Mesendoderm (in vitro differentiated cells): ENCODE data around the gene ARHGAP20.

ENCODE experiments used
- DNase-seq: peaks from one replicate; pipeline ENCODE4 v3.0.0; 2013
- H2AK5ac ChIP-seq: 2 replicates; pipeline ENCODE4 v1.6.1; 2013; ENCODE audit warnings: low read length, inconsistent platforms
- H2BK120ac ChIP-seq: 2 replicates; pipeline ENCODE4 v1.6.1; 2013; ENCODE audit warnings: low read depth, mild to moderate bottlenecking, low read length, moderate library complexity, mixed read lengths
- H2BK15ac ChIP-seq: replicated peaks from 2 replicates; pipeline ENCODE4 v1.6.1; 2013; ENCODE audit warnings: low read depth, mild to moderate bottlenecking, moderate library complexity
- H2BK5ac ChIP-seq: 2 replicates; pipeline ENCODE4 v1.6.1; 2013; ENCODE audit warnings: low read length, inconsistent platforms
- H3K18ac ChIP-seq: 2 replicates; pipeline ENCODE4 v1.6.1; 2013; ENCODE audit warnings: mild to moderate bottlenecking, low read length, mixed read lengths
- H3K23ac ChIP-seq: one replicate; pipeline ENCODE4 v1.6.1; 2013; ENCODE audit warnings: low read length
- H3K27ac ChIP-seq: 2 replicates; pipeline ENCODE4 v1.5.1; 2013; ENCODE audit warnings: low read depth, mild to moderate bottlenecking, inconsistent platforms, low read length, moderate library complexity
- H3K27me3 ChIP-seq: 2 replicates; pipeline ENCODE4 v1.6.1; 2013; ENCODE audit warnings: low read length, control low read depth, mild to moderate bottlenecking, inconsistent platforms; ENCODE audit not compliant: insufficient read depth, poor library complexity
- H3K36me3 ChIP-seq: 2 replicates; pipeline ENCODE4 v1.6.1; 2013; ENCODE audit warnings: low read length, inconsistent platforms; ENCODE audit not compliant: control insufficient read depth, insufficient read depth
- H3K4ac ChIP-seq: one replicate; pipeline ENCODE4 v1.6.1; 2013; ENCODE audit warnings: low read depth, mild to moderate bottlenecking, low read length, moderate library complexity
- H3K4me1 ChIP-seq: 2 replicates; pipeline ENCODE4 v1.6.1; 2013; ENCODE audit warnings: low read depth, low read length, inconsistent platforms; ENCODE audit not compliant: control insufficient read depth
- H3K4me2 ChIP-seq: 2 replicates; pipeline ENCODE4 v1.6.1; 2013; ENCODE audit warnings: low read length
- H3K4me3 ChIP-seq: 2 replicates; pipeline ENCODE4 v1.5.1; 2013; ENCODE audit warnings: mild to moderate bottlenecking, low read length
- H3K56ac ChIP-seq: one replicate; pipeline ENCODE4 v1.6.1; 2013; ENCODE audit warnings: low read length
- H3K79me1 ChIP-seq: 2 replicates; pipeline ENCODE4 v1.6.1; 2013; ENCODE audit warnings: low read length, inconsistent platforms
- H3K79me2 ChIP-seq: 2 replicates; pipeline ENCODE4 v1.6.1; 2013; ENCODE audit warnings: mild to moderate bottlenecking, low read length; ENCODE audit not compliant: control insufficient read depth, insufficient read depth
- H3K9ac ChIP-seq: 2 replicates; pipeline ENCODE4 v1.6.1; 2013; ENCODE audit warnings: low read length, inconsistent platforms
- H4K5ac ChIP-seq: one replicate; pipeline ENCODE4 v1.6.1; 2013; ENCODE audit warnings: low read length
- H4K8ac ChIP-seq: one replicate; pipeline ENCODE4 v1.6.1; 2013; ENCODE audit warnings: low read depth, mild to moderate bottlenecking, control low read depth, low read length, moderate library complexity
- WGBS: extraction: QIAGEN DNeasy Blood & Tissue Kit; methylation state at CpG from one replicate; pipeline ENCODE4 v1.1.7; 2013; ENCODE audit warnings: low lambda C conversion rate, missing lambda C conversion rate; ENCODE audit not compliant: insufficient coverage; ENCODE audit errors: extremely low coverage; 5-methylcytosine and 5-hydroxymethylcytosine counted together

The ARHGAP20 gene

DNA sequence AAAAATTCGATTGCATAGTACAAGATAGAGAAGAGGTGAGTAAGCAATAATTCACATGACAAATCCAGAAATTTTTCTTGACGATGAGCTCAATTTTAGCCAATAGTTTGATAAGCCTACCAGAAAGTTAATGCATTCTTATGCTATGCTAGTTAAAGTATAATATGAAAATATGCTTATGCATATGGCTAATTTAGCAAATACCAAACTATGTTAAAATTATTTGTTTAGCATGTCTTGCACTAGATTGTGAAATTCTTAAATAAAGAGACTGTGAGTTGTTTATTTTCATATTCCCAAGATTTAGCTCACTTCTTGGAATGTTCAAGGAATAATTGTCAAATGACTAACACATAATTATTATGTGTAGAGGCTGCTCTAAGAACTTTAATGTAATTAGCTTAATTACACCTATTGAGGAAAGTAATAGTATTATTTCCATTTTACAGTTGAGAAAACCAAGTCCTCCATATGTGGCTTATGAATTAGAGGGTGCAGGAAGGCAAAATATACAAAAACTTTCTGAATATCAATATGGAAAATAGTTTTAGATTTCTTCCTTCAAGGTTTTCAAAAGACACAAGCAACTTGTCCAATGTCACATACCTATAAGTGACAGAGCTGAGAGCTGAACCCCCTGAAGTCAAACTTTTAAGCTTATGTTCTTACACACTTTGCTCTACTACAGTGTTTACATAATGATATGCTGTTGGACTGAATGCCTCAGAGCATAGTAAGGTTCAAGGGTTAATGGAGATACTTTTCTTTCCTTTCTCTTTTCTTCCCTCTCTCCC is 45.9 kb upstream of the ARHGAP20 start:
- no peak overlapping the region for H4K8ac ChIP-seq
- H3K79me2 ChIP-seq: no peaks in the 10 kb centered on the region
- H3K36me3 ChIP-seq: no peaks in the 10 kb centered on the region
- DNase-seq: no peak
- no peak overlapping the region for H3K56ac ChIP-seq
- peaks cover 1% of the 10 kb centered on the region for H3K27me3 ChIP-seq
- no CpG with 5 or more reads among the region's 2 CpGs for WGBS
- no peak overlapping the region for H3K9ac ChIP-seq
- H3K23ac ChIP-seq: no peak overlapping the region
- H2BK15ac ChIP-seq: no peak overlapping the region
- no peak overlapping the region for H3K4me3 ChIP-seq
- H3K79me1 ChIP-seq: no peaks in the 10 kb centered on the region
- no peak overlapping the region for H2BK120ac ChIP-seq
- no peak overlapping the region for H3K4me2 ChIP-seq
- no peak overlapping the region for H2BK5ac ChIP-seq
- H2AK5ac ChIP-seq: no peak overlapping the region
- no peak overlapping the region for H3K27ac ChIP-seq
- no peaks in the 10 kb centered on the region for H3K4me1 ChIP-seq
- no peak overlapping the region for H4K5ac ChIP-seq
- no peak overlapping the region for H3K18ac ChIP-seq
- no peak overlapping the region for H3K4ac ChIP-seq

GRCh38 chr11:110757066-110757465 is 44.8 kb upstream of the ARHGAP20 start:
- H3K18ac ChIP-seq: no peak overlapping the region
- no peak for DNase-seq
- no peaks in the 10 kb centered on the region for H3K4me1 ChIP-seq
- H4K5ac ChIP-seq: no peak overlapping the region
- no peak overlapping the region for H3K56ac ChIP-seq
- H3K4ac ChIP-seq: no peak overlapping the region
- WGBS: no CpG with 5 or more reads among the region's 5 CpGs
- H3K27me3 ChIP-seq: no peaks in the 10 kb centered on the region
- H3K4me2 ChIP-seq: no peak overlapping the region
- no peak overlapping the region for H3K9ac ChIP-seq
- no peaks in the 10 kb centered on the region for H3K79me1 ChIP-seq
- no peak overlapping the region for H4K8ac ChIP-seq
- H2BK5ac ChIP-seq: no peak overlapping the region
- no peak overlapping the region for H2AK5ac ChIP-seq
- no peak overlapping the region for H3K23ac ChIP-seq
- no peak overlapping the region for H2BK15ac ChIP-seq
- no peak overlapping the region for H3K27ac ChIP-seq
- H2BK120ac ChIP-seq: no peak overlapping the region
- no peaks in the 10 kb centered on the region for H3K79me2 ChIP-seq
- H3K4me3 ChIP-seq: no peak overlapping the region
- H3K36me3 ChIP-seq: no peaks in the 10 kb centered on the region

DNA sequence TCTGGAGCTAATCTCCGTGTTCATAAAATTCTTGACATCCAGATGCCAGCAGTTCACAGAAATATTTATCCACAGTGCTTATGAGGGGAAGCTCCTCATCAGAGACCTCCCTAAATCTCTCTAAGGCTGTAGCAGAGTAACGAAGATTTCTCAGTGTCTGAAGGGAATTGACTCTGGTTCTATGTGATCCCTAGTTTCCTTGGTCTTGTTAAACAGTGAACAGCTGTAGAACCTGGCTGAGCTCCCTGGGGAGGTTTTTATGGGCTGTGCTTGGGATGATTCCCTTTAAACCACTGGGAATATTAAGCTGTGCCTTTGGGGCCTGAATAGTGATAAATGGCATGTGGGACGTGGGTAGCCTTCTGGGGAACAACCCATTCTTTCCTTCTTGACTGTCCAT is 43.7 kb upstream of the ARHGAP20 start:
- Histone ChIP-seq H2BK5ac (no peak overlapping the region), H3K56ac (no peak overlapping the region), H3K4me2 (no peak overlapping the region)

GRCh38 chr11:110752890-110753289 is 40.7 kb upstream of the ARHGAP20 start:
- Histone ChIP-seq H4K8ac (no peak overlapping the region), H3K4me2 (no peak overlapping the region), H2AK5ac (no peak overlapping the region), H2BK5ac (no peak overlapping the region), H3K27me3 (no peaks in the 10 kb centered on the region), H3K27ac (no peak overlapping the region), H3K18ac (no peak overlapping the region), H3K79me2 (no peaks in the 10 kb centered on the region), H2BK15ac (no peak overlapping the region), H2BK120ac (no peak overlapping the region), H3K9ac (no peak overlapping the region), H3K4ac (no peak overlapping the region), H3K36me3 (no peaks in the 10 kb centered on the region), H4K5ac (no peak overlapping the region), H3K4me3 (no peak overlapping the region), H3K56ac (no peak overlapping the region), H3K79me1 (no peaks in the 10 kb centered on the region), H3K4me1 (no peaks in the 10 kb centered on the region), H3K23ac (no peak overlapping the region)
- no peak for DNase-seq

More for the DNA sequence above, 43.7 kb upstream of the ARHGAP20 start:
- WGBS: no CpG with 5 or more reads among the region's 3 CpGs
- H2BK120ac ChIP-seq: no peak overlapping the region
- H4K5ac ChIP-seq: no peak overlapping the region
- H3K18ac ChIP-seq: no peak overlapping the region
- no peak overlapping the region for H4K8ac ChIP-seq
- no peaks in the 10 kb centered on the region for H3K79me1 ChIP-seq
- no peaks in the 10 kb centered on the region for H3K27me3 ChIP-seq
- no peaks in the 10 kb centered on the region for H3K79me2 ChIP-seq
- H3K36me3 ChIP-seq: no peaks in the 10 kb centered on the region
- H3K23ac ChIP-seq: no peak overlapping the region
- H3K27ac ChIP-seq: no peak overlapping the region
- no peak for DNase-seq
- no peak overlapping the region for H3K4ac ChIP-seq
- no peak overlapping the region for H3K9ac ChIP-seq
- H2BK15ac ChIP-seq: no peak overlapping the region
- H3K4me1 ChIP-seq: no peaks in the 10 kb centered on the region
- H3K4me3 ChIP-seq: no peak overlapping the region
- no peak overlapping the region for H2AK5ac ChIP-seq

- H3K4me2 ChIP-seq: no peak overlapping the region
- H4K8ac ChIP-seq: no peak overlapping the region
- H3K27me3 ChIP-seq: no peaks in the 10 kb centered on the region
- no peaks in the 10 kb centered on the region for H3K36me3 ChIP-seq
- H3K56ac ChIP-seq: no peak overlapping the region
- H2BK5ac ChIP-seq: no peak overlapping the region
- H3K27ac ChIP-seq: no peak overlapping the region
- no peak overlapping the region for H3K23ac ChIP-seq
- no peak overlapping the region for H2BK15ac ChIP-seq
- no peaks in the 10 kb centered on the region for H3K79me2 ChIP-seq
- H2AK5ac ChIP-seq: no peak overlapping the region
- no peak overlapping the region for H3K18ac ChIP-seq
- H4K5ac ChIP-seq: no peak overlapping the region
- no peaks in the 10 kb centered on the region for H3K79me1 ChIP-seq
- no peak for DNase-seq
- no peak overlapping the region for H2BK120ac ChIP-seq
- H3K4me3 ChIP-seq: no peak overlapping the region
- no peak overlapping the region for H3K9ac ChIP-seq
- no peaks in the 10 kb centered on the region for H3K4me1 ChIP-seq
- no peak overlapping the region for H3K4ac ChIP-seq
Measured at GRCh38 chr11:110750100-110750499, 37.9 kb upstream of the ARHGAP20 start.

GRCh38 chr11:110747531-110747930 is 35.3 kb upstream of the ARHGAP20 start:
- no peaks in the 10 kb centered on the region for H3K36me3 ChIP-seq
- no peaks in the 10 kb centered on the region for H3K79me2 ChIP-seq
- H3K4ac ChIP-seq: no peak overlapping the region
- DNase-seq: no peak
- H3K79me1 ChIP-seq: no peaks in the 10 kb centered on the region
- H2BK5ac ChIP-seq: no peak overlapping the region
- H4K8ac ChIP-seq: no peak overlapping the region
- H2BK120ac ChIP-seq: no peak overlapping the region
- no peak overlapping the region for H3K23ac ChIP-seq
- no peaks in the 10 kb centered on the region for H3K4me1 ChIP-seq
- H4K5ac ChIP-seq: no peak overlapping the region
- H3K27ac ChIP-seq: no peak overlapping the region
- no peaks in the 10 kb centered on the region for H3K27me3 ChIP-seq
- H3K9ac ChIP-seq: no peak overlapping the region
- no peak overlapping the region for H2BK15ac ChIP-seq
- no peak overlapping the region for H2AK5ac ChIP-seq
- H3K4me2 ChIP-seq: no peak overlapping the region
- no peak overlapping the region for H3K4me3 ChIP-seq
- H3K56ac ChIP-seq: no peak overlapping the region
- no CpG with 5 or more reads among the region's 4 CpGs for WGBS
- H3K18ac ChIP-seq: no peak overlapping the region
